Hypothalamus (tissue), 51 donors: ENCODE measurements around the gene ACTG1.

ENCODE experiments used
- DNase-seq, 51 donors: peaks; one replicate each; lab custom pipeline; 2025; lab: John Stamatoyannopoulos, UW

Gene ACTG1

GRCh38 chr17:81512562-81513371, at the start of gene ACTG1:
TSS of gene ACTG1 (minus strand) at chr17:81512799. CDS start at chr17:81512354, 445 bp downstream.
- peak; percentile 45 to 94 (median 86) for DNase-seq

DNA sequence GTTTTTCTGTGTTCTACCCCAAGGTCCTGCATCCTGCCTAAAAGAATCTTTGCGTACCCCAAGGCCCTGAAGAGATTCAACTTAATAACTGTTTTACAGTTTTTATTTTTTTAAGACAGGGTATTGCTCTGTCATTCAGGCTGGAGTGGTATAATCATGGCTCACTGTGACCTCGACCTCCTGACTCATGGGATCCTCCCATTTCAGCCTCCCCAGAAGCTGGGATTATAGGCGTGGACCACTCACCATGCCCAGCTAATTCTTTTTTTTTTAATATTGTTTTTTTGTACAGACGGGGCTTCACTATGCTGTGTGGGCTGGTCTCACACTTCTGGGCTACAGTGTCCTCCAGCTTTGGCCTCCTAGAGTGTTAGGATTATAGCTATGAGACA, 48.9 kb upstream of the ACTG1 start:
- DNase-seq, result no peak

DNA sequence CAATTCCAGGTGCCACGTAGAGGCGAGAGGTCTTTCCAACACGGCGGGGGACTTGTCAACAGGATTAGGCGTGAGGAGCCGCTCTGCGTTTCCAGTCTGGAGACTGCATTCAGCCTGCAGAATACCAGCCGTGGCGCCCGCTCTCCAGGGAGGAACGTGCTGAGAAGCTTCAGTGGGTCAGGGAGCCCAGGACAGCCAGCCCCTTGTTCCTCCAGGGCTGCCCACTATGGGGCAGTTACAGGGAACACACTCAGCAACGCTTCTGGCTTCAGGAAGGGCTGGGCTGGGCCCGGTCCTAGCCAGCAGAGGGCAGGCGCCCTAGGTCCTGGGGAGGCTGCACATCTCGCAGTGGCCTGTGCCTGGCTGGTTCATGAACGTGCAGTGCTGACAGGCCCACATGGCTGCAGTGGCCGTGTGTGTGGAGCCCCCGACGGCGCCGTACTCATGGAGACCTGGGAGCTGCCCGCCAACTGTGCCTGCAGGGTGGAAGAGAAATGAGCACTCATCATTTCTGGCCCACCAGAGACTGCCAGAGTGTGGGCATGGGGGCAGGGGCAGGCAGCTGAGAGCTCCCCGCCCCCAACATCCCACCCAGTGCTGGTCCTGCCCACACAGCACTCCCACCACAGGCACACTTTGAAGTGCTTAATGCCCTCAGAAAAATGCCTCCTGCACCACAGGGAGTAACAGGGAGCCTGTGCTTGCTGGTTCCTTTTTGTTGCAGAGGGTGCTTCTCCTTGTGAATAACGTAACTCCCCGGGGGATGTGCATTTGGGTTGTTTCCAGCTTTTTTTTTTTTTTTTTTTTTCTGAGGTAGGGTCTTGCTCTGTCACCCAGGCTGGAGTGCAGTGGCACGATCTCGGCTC, 46.6 kb upstream of the ACTG1 start:
- peak in 4 of 51 donors; percentile 8 to 40 (median 26) for DNase-seq

- DNase-seq, result no peak
Measured at GRCh38 chr17:81558115-81558468, 45.5 kb upstream of the ACTG1 start.

DNA sequence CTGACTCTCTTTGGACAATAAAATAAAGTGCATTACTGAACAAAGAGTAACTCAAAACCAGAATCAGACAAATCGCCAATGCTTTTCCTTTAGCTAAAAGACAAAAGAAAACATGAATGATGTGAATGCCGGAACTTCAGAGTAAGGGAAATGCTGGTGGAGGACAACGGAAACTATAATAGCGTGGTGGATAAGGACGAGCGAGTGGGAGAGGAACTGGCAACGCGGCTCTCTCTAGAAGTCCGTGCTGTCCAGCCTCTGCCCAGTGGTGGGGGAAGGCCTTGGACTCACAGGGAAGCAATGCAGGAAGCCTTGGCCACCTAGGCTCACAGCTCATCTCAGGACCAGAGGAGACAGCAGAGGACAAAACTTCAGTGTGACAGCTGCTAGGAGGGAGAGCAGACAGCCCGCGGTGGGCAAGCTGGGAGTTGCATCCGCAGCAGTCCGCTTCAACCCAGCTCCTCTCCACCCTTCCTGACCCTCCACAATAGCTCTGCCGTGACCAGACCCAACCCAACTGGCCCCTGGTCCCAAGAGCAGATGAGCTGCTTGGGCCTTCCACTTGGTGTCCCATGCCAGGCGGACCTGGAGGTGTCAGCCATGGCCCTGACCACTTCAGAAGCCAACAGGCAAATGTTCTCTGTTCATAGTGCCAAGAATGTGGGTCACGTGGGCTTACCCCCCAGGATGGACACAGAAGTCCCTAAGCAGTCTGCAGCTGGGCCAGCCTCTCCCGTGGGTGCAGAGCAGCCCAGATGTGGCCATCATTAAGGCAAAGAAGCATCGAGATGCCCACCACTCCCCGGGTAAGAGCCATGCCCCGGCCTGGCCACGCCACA, 44.9 kb upstream of the ACTG1 start:
- no peak for DNase-seq

DNA sequence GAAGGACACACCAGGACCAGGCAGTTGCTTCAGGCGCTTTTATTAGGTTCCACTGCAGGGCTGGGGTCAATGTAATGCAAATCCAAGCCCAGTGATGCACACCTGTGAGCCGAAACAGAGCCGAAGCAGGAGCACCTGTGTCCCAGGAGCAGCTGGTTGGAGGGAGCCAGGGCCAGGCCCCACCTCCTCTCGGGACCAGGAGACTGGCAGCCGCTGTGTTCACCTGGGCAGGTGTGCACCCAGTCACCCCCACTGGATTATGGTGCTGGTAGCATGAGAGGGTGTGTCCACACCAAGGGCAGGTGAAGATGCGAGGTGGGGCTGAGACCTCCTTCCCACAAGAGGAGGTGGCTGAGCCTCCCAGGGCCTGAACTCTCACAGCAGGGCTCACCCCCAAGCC, 44.3 kb upstream of the ACTG1 start:
- no peak for DNase-seq

DNA sequence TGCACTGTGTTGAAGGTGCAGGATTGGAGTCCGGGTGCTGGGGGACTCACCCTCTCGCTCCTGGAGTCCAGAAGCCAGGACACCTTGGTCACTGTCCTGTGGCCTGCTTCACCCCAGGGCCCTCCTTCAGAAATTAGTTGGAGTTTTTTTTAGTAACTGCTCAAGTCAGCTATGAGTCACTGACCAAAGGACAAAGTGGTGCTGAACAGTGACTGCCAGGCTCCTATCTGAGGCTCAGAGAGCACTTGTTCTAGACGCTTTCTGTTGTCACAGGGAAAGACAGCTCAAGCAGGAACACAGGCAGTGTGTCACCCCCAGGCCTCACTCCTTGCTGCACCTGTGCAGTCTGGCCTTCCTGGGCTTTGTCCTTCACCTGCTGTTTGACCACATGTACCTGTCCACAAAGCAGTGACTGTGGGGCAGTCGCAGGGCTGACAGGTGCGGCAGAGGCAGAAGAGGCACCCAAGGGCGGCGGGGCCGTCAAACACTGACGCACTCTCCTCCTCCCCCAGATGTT, 43.6 kb upstream of the ACTG1 start:
- no peak for DNase-seq

DNA sequence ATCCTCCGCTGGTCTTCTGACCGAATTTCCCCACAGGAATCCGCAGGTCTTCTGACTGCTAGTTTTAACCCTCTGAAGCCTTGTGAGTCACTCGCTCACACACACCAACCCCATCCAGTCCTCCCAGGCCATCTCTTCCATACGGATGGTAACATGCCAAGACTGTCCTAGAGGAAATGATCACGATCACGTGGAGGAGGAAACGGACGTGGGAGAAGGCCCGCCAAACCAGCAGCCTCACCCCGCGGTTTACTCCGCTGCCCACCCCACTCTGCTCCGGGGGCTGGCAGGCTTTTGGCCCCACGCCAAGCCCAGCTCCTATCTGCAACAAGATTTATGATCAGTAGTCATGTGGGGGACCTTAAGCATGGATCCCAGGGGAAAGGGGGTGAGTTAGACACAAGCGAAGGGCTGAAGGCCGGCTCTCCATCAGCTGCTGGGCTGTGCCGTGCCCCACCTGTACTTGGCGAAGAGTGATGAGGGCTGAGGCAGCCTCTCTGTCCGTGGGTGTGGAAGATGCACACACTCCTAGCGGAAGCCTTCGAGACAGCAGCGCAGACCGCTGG, 41.1 kb upstream of the ACTG1 start:
- peak in 1 of 51 donors; percentile 58 for DNase-seq

DNA sequence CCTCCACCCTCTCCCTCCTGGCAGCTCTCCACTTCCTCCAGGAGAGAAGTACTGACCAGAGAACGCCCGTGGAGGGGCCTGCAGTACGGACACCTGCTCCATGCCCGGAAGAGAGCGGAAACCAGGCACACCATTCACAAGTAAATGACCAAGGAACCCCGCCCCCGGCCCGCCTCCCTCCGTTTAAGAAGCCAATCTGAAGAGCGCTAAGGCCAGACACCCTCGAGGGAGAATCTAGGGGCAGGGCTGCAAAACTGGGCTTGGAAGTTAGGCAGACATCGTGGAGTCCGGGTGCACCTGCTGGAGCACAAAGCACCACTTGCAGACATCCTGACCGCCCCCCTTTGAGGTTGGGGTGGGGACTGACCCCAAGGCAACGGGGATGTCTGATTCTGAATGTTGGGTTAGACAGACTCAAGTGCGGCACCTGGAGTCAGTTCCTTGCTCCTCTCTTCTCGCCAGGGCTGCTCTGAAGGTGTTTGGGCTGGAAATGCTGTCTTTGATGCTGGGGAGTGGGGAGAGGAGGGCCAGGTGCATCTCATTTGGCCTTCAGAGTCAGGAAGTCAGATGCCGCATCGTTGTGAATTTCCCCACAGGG, 40.5 kb upstream of the ACTG1 start:
- peak in 36 of 51 donors; percentile 13 to 76 (median 48) for DNase-seq

DNA sequence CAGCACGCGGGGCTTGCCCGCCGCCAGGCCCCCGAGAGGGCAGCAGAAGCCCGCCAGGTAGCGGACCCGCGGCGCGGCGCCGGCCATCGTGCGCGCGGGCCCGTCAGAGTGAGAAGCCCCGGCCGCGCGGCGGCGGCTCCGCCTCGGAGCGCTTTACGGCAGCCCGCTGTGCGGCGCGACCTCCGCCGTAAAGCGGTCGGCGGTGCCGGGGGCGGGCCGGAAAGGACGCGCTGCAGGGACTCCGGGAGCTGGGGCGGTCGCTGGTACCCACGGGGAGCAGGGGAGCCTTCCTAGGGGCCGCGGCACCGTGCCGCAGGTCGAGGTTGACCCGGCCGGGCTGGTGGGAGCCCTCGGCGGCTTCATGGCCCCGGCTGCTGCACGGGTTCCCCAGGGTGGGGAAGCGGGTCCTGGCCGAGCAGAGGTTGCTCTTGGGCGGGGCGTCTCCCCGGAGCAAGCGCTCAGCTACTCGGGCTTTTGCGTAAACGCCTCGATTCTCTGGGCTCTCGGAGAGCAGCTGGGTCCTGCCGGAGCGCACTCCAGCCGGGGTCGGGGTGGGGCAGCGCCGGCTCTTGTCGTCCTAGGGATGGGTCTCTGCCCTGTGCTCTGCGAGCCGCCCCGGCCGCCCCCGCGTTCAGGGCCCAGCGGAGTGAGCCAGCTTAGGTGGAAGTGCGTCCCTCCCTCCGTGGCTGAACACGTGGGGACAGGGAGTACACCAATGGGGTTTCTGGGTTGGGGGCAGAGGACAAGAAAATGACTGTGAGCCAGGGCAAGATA, 39.8 kb upstream of the ACTG1 start, which contains the start of gene FAAP100:
Gene FAAP100, minus strand, starts transcription at position 110 of the 774 bp plus-strand sequence. Its CDS starts 23 bp downstream, at position 87.
- DNase-seq, result peak in 48 of 51 donors; percentile 37 to 91 (median 66)

GRCh38 chr17:81551458-81552243, 39.1 kb upstream of the ACTG1 start:
- DNase-seq, result peak in 2 of 51 donors; percentile 3 to 22

GRCh38 chr17:81550830-81551457, 38.3 kb upstream of the ACTG1 start:
- DNase-seq, result no peak

DNA sequence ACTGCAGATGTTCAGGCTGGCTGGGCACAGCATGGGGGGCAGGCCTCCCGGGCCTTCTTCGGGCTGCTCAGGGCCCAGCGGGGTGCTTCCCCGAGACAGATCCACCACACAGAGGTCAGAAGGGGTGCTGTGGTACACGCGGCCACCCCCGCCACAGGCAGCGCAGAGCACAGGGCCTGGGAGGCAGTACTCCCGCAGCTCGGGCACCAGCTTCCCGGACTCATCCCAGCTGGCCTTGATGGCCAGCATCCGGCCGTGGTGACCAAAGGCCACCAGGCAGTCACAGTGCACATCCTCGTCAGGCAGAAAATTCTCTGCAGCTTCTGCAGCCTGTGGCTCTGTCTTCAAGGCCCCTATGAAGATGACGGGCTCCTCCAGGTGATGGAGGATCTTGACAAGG, 37.7 kb upstream of the ACTG1 start:
- DNase-seq, result no peak

DNA sequence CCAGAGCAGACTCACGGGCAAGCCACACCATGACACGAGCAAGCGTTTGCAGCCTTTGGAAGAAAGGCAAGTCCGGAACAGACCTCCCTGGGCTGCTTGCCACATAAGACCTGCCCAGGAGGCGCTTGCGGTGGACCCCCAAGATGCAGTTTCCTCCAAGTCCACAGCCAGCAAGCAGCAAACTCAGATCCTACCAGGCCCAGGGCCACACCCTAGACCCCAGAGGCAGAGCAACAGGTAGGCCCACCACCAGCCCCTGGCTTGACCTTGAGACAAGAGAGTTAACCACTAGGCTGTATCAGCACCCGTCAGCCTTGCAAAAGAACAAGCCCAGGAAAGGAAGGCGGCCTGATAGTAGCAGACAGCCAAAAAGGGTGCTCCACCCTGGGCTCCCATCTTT, 37.2 kb upstream of the ACTG1 start:
- DNase-seq, result no peak

DNA sequence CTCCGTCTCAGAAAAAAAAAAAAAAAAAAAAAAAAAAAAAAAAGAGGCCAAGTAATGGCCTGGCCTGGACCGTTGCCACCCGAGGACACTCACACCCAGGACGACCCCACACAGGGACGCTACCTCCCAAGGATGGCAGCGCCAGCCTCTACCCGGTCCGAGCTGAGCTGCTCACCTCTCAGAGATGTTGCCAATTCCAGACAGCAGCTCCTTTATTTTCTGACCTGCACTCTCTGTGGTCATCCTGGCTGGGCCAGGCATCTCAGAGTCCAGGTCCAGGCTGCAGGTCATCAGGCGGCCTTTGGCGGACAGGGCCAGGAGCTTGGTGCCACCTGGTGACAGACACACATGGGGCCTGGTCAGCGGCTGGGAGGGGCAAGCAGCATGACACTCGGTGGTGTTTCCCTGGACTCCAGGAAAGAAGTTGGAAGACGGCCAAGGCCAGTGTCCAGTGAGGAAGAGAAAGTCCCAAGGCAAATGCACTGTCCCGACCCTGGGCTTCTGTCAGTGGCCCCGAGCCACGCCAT, 36.5 kb upstream of the ACTG1 start:
- no peak for DNase-seq

GRCh38 chr17:81547614-81547982, 35.0 kb upstream of the ACTG1 start:
- no peak for DNase-seq

DNA sequence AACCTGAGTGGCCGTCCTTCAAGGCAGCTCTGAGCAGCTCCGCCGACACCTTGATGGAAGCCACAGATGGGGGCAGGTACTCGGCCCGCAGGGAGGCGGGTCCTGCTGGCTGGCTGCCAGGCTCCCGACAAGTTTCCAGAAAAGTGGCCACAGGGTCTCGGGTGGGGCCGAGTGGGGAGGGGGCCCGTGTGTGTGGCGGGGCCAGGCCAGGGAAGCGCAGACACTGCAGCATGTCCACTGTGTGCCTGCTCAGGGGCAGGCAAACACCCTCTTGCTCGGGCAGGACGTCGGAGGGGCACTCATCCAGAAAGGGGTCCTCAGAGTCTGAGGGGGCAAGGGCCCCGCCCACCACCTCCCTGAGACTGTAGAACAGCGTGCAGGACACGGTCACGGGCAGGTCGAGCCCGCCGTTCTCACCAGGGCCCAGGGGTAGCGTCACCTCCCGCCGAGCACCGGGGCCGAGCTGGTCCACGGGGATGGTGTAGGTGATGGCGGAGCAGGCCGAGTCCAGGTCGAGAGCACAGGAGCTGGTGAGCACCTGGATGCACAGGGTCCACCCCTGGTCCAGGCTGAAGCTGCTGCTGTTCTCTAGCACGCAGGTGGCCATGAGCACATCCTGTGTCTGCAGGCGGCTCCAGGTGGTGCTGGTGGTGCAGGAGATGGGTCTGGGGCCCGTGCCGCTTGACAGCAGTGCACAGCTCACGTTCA, 34.5 kb upstream of the ACTG1 start:
- no peak for DNase-seq
